ENCODE data around the gene RAB37. TPM values are rescaled to one million over a fixed set of nuclear protein-coding genes. Genes with fewer than 3 reads are reported as not detected.
A peak's percentile ranks its signal among the peaks of the same experiment; 100 is the strongest.

RAB37 gene
- total RNA-seq, 5 donors from 2014 or later (not counting 1 experiment from before 2014, with no cell fraction given): 31.2 to 73.4 (median 40.7) TPM

- Histone ChIP-seq H3K4me1 (ENCODE audit: control insufficient read depth in 1 of 2, extremely low read depth in 1 of 2, insufficient read depth in 2 of 2, low read length in 2 of 2) (peaks cover 32 to 81% of the 10 kb centered on the region in 2 experiments), H3K27me3 (replicated peaks in 1 of 2; ENCODE audit: control insufficient read depth in 2 of 2, extremely low read depth in 1 of 2, insufficient read depth in 2 of 2, low read length in 1 of 2) (no peaks in the 10 kb centered on the region), H3K36me3 (ENCODE audit: control insufficient read depth in 2 of 2, extremely low read depth in 1 of 2, insufficient read depth in 1 of 2, low read length in 1 of 2) (peaks cover 11 to 14% of the 10 kb centered on the region in 2 donors), H3K9me3 (no peaks in the 10 kb centered on the region), H3K27ac (ENCODE audit: low read length) (no peak overlapping the region), H3K4me3 (ENCODE audit: control insufficient read depth in 1 of 2, extremely low read depth in 1 of 2, low read length in 1 of 2) (no peak overlapping the region)
- H3K9me3 Mint-ChIP-seq: no peaks in the 10 kb centered on the region
- peaks cover 14% of the 10 kb centered on the region for H3K36me3 Mint-ChIP-seq
- H3K27ac Mint-ChIP-seq: peak overlapping the region; percentile 73 to 81
- peak overlapping the region; percentile 41 to 98 (median 51) for H3K4me3 Mint-ChIP-seq
- H3K4me1 Mint-ChIP-seq: peaks cover 60 to 79% (median 76%) of the 10 kb centered on the region in 3 donors
- DNase-seq (no peak), ATAC-seq (replicated peaks in 1 of 4) (no peak)
- H3K27me3 Mint-ChIP-seq: no peaks in the 10 kb centered on the region
- 93% methylated on average over 5 of the region's 6 CpGs for WGBS (ENCODE audit: insufficient coverage)
- POLR2A ChIA-PET: no interaction called here
- CTCF ChIA-PET: interaction anchor here in 1 of 2 donors (0.7 to 0.9 kb wide), 2 partner anchors 33 to 40 kb away, joined by 3 to 4 read pairs; no protein-coding TSS in a partner anchor
Observed at GRCh38 chr17:74777901-74778515, 41.0 kb downstream of the RAB37 start.

GRCh38 chr17:74778960-74779359, 41.9 kb downstream of the RAB37 start:
- peaks cover 59 to 75% (median 69%) of the 10 kb centered on the region in 3 donors for H3K4me1 Mint-ChIP-seq
- peak overlapping the region in 1 of 3 donors; percentile 35 for H3K4me3 Mint-ChIP-seq

GRCh38 chr17:74779501-74779900, 42.4 kb downstream of the RAB37 start:
- Mint-ChIP-seq H3K27me3 (no peaks in the 10 kb centered on the region), H3K9me3 (no peaks in the 10 kb centered on the region), H3K36me3 (peaks cover 13% of the 10 kb centered on the region), H3K27ac (peak overlapping the region; percentile 94 to 99), H3K4me1 (peaks cover 64 to 78% (median 72%) of the 10 kb centered on the region in 3 donors), H3K4me3 (peak overlapping the region; percentile 37 to 65 (median 55))
- Histone ChIP-seq H3K4me3 (ENCODE audit: control insufficient read depth in 1 of 2, extremely low read depth in 1 of 2, low read length in 1 of 2) (peak overlapping the region in 1 of 2 donors; percentile 17), H3K27ac (ENCODE audit: low read length) (peak overlapping the region; percentile 67), H3K4me1 (ENCODE audit: control insufficient read depth in 1 of 2, extremely low read depth in 1 of 2, insufficient read depth in 2 of 2, low read length in 2 of 2) (peaks cover 32 to 81% of the 10 kb centered on the region in 2 experiments), H3K36me3 (ENCODE audit: control insufficient read depth in 2 of 2, extremely low read depth in 1 of 2, insufficient read depth in 1 of 2, low read length in 1 of 2) (peaks cover 5 to 6% of the 10 kb centered on the region in 2 donors), H3K27me3 (replicated peaks in 1 of 2; ENCODE audit: control insufficient read depth in 2 of 2, extremely low read depth in 1 of 2, insufficient read depth in 2 of 2, low read length in 1 of 2) (no peaks in the 10 kb centered on the region), H3K9me3 (no peaks in the 10 kb centered on the region)
- DNase-seq (no peak), ATAC-seq (replicated peaks in 1 of 4) (no peak)
- ChIA-PET CTCF (interaction anchor here (0.6 to 1.6 kb wide), 8 partner anchors 12 to 122 kb away, joined by 3 to 14 read pairs (median 4); no protein-coding TSS in a partner anchor), POLR2A (interaction anchor here in 1 of 2 donors (0.6 kb wide), 1 partner anchor 32 kb away, joined by 7 read pairs; no protein-coding TSS in a partner anchor)
- 47% methylated on average over 6 of the region's 8 CpGs for WGBS (ENCODE audit: insufficient coverage)

More at GRCh38 chr17:74778960-74779359, 41.9 kb downstream of the RAB37 start:
- no peaks in the 10 kb centered on the region for H3K27me3 ChIP-seq (replicated peaks in 1 of 2; ENCODE audit: control insufficient read depth in 2 of 2, extremely low read depth in 1 of 2, insufficient read depth in 2 of 2, low read length in 1 of 2)
- DNase-seq (no peak), ATAC-seq (replicated peaks in 1 of 4) (no peak)
- peak overlapping the region; percentile 67 for H3K27ac ChIP-seq (ENCODE audit: low read length)
- ChIA-PET POLR2A (interaction anchor here (0.6 kb wide), 2 partner anchors 31 to 494 kb away, joined by 4 to 7 read pairs; no protein-coding TSS in a partner anchor), CTCF (interaction anchor here (0.6 to 1.6 kb wide), 6 partner anchors 12 to 409 kb away, joined by 3 to 14 read pairs (median 6); no protein-coding TSS in a partner anchor)
- H3K9me3 Mint-ChIP-seq: no peaks in the 10 kb centered on the region
- H3K36me3 Mint-ChIP-seq: peaks cover 9% of the 10 kb centered on the region
- WGBS (ENCODE audit: insufficient coverage): 80% methylated on average over 2 of the region's 5 CpGs
- H3K4me3 ChIP-seq (ENCODE audit: control insufficient read depth in 1 of 2, extremely low read depth in 1 of 2, low read length in 1 of 2): no peak overlapping the region
- peaks cover 32 to 77% of the 10 kb centered on the region in 2 experiments for H3K4me1 ChIP-seq (ENCODE audit: control insufficient read depth in 1 of 2, extremely low read depth in 1 of 2, insufficient read depth in 2 of 2, low read length in 2 of 2)
- no peaks in the 10 kb centered on the region for H3K9me3 ChIP-seq
- no peaks in the 10 kb centered on the region for H3K27me3 Mint-ChIP-seq
- peaks cover 6% of the 10 kb centered on the region in 2 donors for H3K36me3 ChIP-seq (ENCODE audit: control insufficient read depth in 2 of 2, extremely low read depth in 1 of 2, insufficient read depth in 1 of 2, low read length in 1 of 2)
- H3K27ac Mint-ChIP-seq: peak overlapping the region; percentile 94 to 99

- ATAC-seq (replicated peaks in 1 of 4) (peak; percentile 69 to 79 (median 74)), DNase-seq (peak; percentile 46 to 82 (median 67))
- peaks cover 16% of the 10 kb centered on the region for H3K36me3 Mint-ChIP-seq
- Histone ChIP-seq H3K4me1 (ENCODE audit: control insufficient read depth in 1 of 2, extremely low read depth in 1 of 2, insufficient read depth in 2 of 2, low read length in 2 of 2) (peaks cover 32 to 81% of the 10 kb centered on the region in 2 experiments), H3K27me3 (replicated peaks in 1 of 2; ENCODE audit: control insufficient read depth in 2 of 2, extremely low read depth in 1 of 2, insufficient read depth in 2 of 2, low read length in 1 of 2) (no peaks in the 10 kb centered on the region), H3K27ac (ENCODE audit: low read length) (peak overlapping the region; percentile 67), H3K9me3 (no peaks in the 10 kb centered on the region), H3K4me3 (ENCODE audit: control insufficient read depth in 1 of 2, extremely low read depth in 1 of 2, low read length in 1 of 2) (no peak overlapping the region), H3K36me3 (ENCODE audit: control insufficient read depth in 2 of 2, extremely low read depth in 1 of 2, insufficient read depth in 1 of 2, low read length in 1 of 2) (peaks cover 5 to 8% of the 10 kb centered on the region in 2 donors)
- POLR2A ChIA-PET: no interaction called here
- peak overlapping the region; percentile 37 to 65 (median 55) for H3K4me3 Mint-ChIP-seq
- H3K27me3 Mint-ChIP-seq: no peaks in the 10 kb centered on the region
- 23% methylated on average over 10 of the region's 11 CpGs for WGBS (ENCODE audit: insufficient coverage)
- H3K27ac Mint-ChIP-seq: peak overlapping the region; percentile 94 to 99
- CTCF ChIA-PET: interaction anchor here in 1 of 2 donors (0.6 to 1.6 kb wide), 7 partner anchors 11 to 123 kb away, joined by 3 to 5 read pairs (median 4); no protein-coding TSS in a partner anchor
- no peaks in the 10 kb centered on the region for H3K9me3 Mint-ChIP-seq
- H3K4me1 Mint-ChIP-seq: peaks cover 69 to 82% (median 77%) of the 10 kb centered on the region in 3 donors
Observed at GRCh38 chr17:74779948-74780400, 42.9 kb downstream of the RAB37 start.

- Histone ChIP-seq H3K27ac (ENCODE audit: low read length) (peak overlapping the region; percentile 67), H3K4me1 (ENCODE audit: control insufficient read depth in 1 of 2, extremely low read depth in 1 of 2, insufficient read depth in 2 of 2, low read length in 2 of 2) (peaks cover 37 to 81% of the 10 kb centered on the region in 2 experiments), H3K27me3 (replicated peaks in 1 of 2; ENCODE audit: control insufficient read depth in 2 of 2, extremely low read depth in 1 of 2, insufficient read depth in 2 of 2, low read length in 1 of 2) (no peaks in the 10 kb centered on the region), H3K4me3 (ENCODE audit: control insufficient read depth in 1 of 2, extremely low read depth in 1 of 2, low read length in 1 of 2) (no peak overlapping the region), H3K36me3 (ENCODE audit: control insufficient read depth in 2 of 2, extremely low read depth in 1 of 2, insufficient read depth in 1 of 2, low read length in 1 of 2) (peaks cover 5 to 11% of the 10 kb centered on the region in 2 donors), H3K9me3 (no peaks in the 10 kb centered on the region)
- no peaks in the 10 kb centered on the region for H3K9me3 Mint-ChIP-seq
- H3K27me3 Mint-ChIP-seq: no peaks in the 10 kb centered on the region
- ChIA-PET POLR2A (no interaction called here), CTCF (interaction anchor here in 1 of 2 donors (0.9 to 1.8 kb wide), 5 partner anchors 11 to 36 kb away, joined by 3 to 5 read pairs (median 5); no protein-coding TSS in a partner anchor)
- ATAC-seq (replicated peaks in 1 of 4) (no peak), DNase-seq (peak in 16 of 35 experiments; percentile 13 to 60 (median 23))
- peak overlapping the region in 2 of 3 donors; percentile 55 to 65 for H3K4me3 Mint-ChIP-seq
- peak overlapping the region; percentile 94 to 99 for H3K27ac Mint-ChIP-seq
- WGBS (ENCODE audit: insufficient coverage): 24% methylated on average over 3 of the region's 7 CpGs
- H3K4me1 Mint-ChIP-seq: peaks cover 68 to 84% (median 77%) of the 10 kb centered on the region in 3 donors
- H3K36me3 Mint-ChIP-seq: peaks cover 16% of the 10 kb centered on the region
Observed at GRCh38 chr17:74780443-74781238, 43.6 kb downstream of the RAB37 start.

GRCh38 chr17:74782571-74782970, 45.5 kb downstream of the RAB37 start:
- Histone ChIP-seq H3K9me3 (no peaks in the 10 kb centered on the region), H3K27ac (ENCODE audit: low read length) (peak overlapping the region; percentile 3), H3K4me3 (ENCODE audit: control insufficient read depth in 1 of 2, extremely low read depth in 1 of 2, low read length in 1 of 2) (no peak overlapping the region), H3K36me3 (ENCODE audit: control insufficient read depth in 2 of 2, extremely low read depth in 1 of 2, insufficient read depth in 1 of 2, low read length in 1 of 2) (peaks cover 5 to 20% of the 10 kb centered on the region in 2 donors), H3K27me3 (replicated peaks in 1 of 2; ENCODE audit: control insufficient read depth in 2 of 2, extremely low read depth in 1 of 2, insufficient read depth in 2 of 2, low read length in 1 of 2) (no peaks in the 10 kb centered on the region), H3K4me1 (ENCODE audit: control insufficient read depth in 1 of 2, extremely low read depth in 1 of 2, insufficient read depth in 2 of 2, low read length in 2 of 2) (peaks cover 44 to 82% of the 10 kb centered on the region in 2 experiments)
- POLR2A ChIA-PET: no interaction called here
- Mint-ChIP-seq H3K4me3 (no peak overlapping the region), H3K9me3 (no peaks in the 10 kb centered on the region), H3K27me3 (no peaks in the 10 kb centered on the region), H3K36me3 (peaks cover 21% of the 10 kb centered on the region), H3K27ac (peak overlapping the region; percentile 94 to 99), H3K4me1 (peaks cover 70 to 81% (median 75%) of the 10 kb centered on the region in 3 donors)
- DNase-seq (no peak), ATAC-seq (replicated peaks in 1 of 4) (no peak)
- CTCF ChIA-PET: interaction anchor here in 1 of 2 donors (1.8 kb wide), 1 partner anchor 9 kb away, joined by 5 read pairs; no protein-coding TSS in a partner anchor
- 88% methylated on average over 5 of the region's 5 CpGs for WGBS (ENCODE audit: insufficient coverage)
